Jurkat, Clone E6-1 (cell line): ENCODE results near the gene BCAT1.
A peak's percentile ranks its signal among the peaks of the same experiment; 100 is the strongest.

Source experiments
- DNase-seq: peaks from one replicate; pipeline ENCODE4 v3.0.0-alpha.2; 2011; ENCODE audit warnings: low read depth, low spot score
- H3K4me3 ChIP-seq: 2 replicates; pipeline ENCODE4 v1.5.1; 2011; ENCODE audit warnings: mild to moderate bottlenecking, low read length, control low read depth, moderate library complexity

BCAT1 gene

GRCh38 chr12:24795699-24796347 is 153.1 kb downstream of the BCAT1 start:
- peak overlapping the region; percentile 36 for H3K4me3 ChIP-seq
- DNase-seq, result peak; percentile 39

DNA sequence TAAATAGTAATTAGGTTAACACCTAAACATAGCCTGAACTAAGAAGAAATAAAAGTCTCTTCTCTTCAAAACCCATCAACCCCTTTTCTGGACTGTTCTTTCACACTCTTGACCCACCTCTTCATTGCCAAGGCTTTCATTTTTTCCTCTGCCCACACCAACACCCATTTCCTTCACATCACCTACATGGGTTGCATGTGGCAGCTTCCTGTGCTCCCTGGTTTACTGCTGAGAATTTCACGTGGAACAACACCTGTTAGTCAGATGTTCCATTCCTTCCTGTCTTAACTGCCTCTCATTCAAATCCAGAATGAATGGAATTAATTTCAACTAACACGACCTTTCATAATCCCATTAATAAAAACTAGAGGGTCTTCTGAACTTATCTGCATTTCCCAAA is 157.3 kb downstream of the BCAT1 start:
- H3K4me3 ChIP-seq, result no peak overlapping the region
- peak; percentile 25 for DNase-seq

- DNase-seq, result no peak
Measured at GRCh38 chr12:24788886-24789285, 160.0 kb downstream of the BCAT1 start.

GRCh38 chr12:24780697-24781368 is 168.1 kb downstream of the BCAT1 start:
- DNase-seq, result peak; percentile 19

More at GRCh38 chr12:24788886-24789285, 160.0 kb downstream of the BCAT1 start:
- H3K4me3 ChIP-seq, result no peak overlapping the region

GRCh38 chr12:24778486-24779304 is 170.2 kb downstream of the BCAT1 start:
- peak; percentile 44 for DNase-seq
- no peak overlapping the region for H3K4me3 ChIP-seq

More at GRCh38 chr12:24780697-24781368, 168.1 kb downstream of the BCAT1 start:
- no peak overlapping the region for H3K4me3 ChIP-seq

- no peak overlapping the region for H3K4me3 ChIP-seq
- no peak for DNase-seq
Measured at GRCh38 chr12:24777359-24777758, 171.5 kb downstream of the BCAT1 start.

GRCh38 chr12:24776861-24777260 is 172.0 kb downstream of the BCAT1 start:
- no peak for DNase-seq
- no peak overlapping the region for H3K4me3 ChIP-seq

- no peak overlapping the region for H3K4me3 ChIP-seq
- DNase-seq, result no peak
Measured at GRCh38 chr12:24775073-24775472, 173.8 kb downstream of the BCAT1 start.

- no peak overlapping the region for H3K4me3 ChIP-seq
- no peak for DNase-seq
Measured at GRCh38 chr12:24773996-24774395, 174.9 kb downstream of the BCAT1 start.

- no peak overlapping the region for H3K4me3 ChIP-seq
- DNase-seq, result no peak
Measured at GRCh38 chr12:24772813-24773212, 176.1 kb downstream of the BCAT1 start.

- DNase-seq, result no peak
- no peak overlapping the region for H3K4me3 ChIP-seq
Measured at GRCh38 chr12:24770821-24771220, 178.1 kb downstream of the BCAT1 start.

GRCh38 chr12:24770334-24770733 is 178.6 kb downstream of the BCAT1 start:
- no peak for DNase-seq

GRCh38 chr12:24769682-24770081 is 179.2 kb downstream of the BCAT1 start:
- no peak for DNase-seq
- H3K4me3 ChIP-seq, result no peak overlapping the region

More at GRCh38 chr12:24770334-24770733, 178.6 kb downstream of the BCAT1 start:
- no peak overlapping the region for H3K4me3 ChIP-seq

- no peak for DNase-seq
- no peak overlapping the region for H3K4me3 ChIP-seq
Measured at GRCh38 chr12:24768415-24768814, 180.5 kb downstream of the BCAT1 start.

DNA sequence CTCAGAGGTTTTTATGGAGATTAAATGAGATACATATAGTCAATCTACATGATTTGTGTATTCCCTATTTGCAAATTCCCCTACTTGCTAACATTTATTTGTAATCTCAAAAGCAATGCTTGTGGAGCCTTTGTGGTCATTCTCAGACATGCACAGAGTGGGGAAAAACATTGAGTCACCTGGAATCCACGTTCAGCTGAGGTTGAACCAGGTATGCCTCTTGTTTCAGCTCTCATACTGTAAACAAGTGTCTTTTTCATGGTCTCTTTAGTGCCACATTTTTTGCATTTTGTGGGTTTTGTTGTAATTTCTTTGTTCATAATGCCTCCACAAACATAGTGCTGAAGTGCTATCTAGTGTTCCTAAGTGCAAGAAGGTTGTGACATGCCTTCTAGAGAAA is 181.9 kb downstream of the BCAT1 start:
- no peak overlapping the region for H3K4me3 ChIP-seq
- no peak for DNase-seq

DNA sequence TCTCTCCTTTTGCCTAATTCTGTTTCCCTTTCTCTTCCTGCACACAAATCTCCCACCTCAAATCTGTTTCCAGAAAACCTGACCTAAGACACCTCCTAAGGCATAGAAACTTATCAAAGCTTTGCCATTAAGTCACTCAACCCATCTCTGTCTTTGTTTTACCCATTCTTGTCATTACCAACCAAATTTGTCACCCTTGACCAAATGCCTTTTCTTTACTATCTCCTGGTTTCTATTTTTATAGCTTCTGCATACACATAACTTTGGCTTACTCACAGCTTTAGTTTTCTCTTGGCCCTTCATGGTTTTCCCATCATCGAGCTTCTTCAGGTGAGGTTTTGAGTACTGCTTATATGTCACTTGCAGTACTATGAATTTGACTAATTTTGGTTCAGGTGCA is 184.2 kb downstream of the BCAT1 start:
- no peak for DNase-seq

GRCh38 chr12:24760606-24761378 is 188.1 kb downstream of the BCAT1 start:
- DNase-seq, result no peak
- no peak overlapping the region for H3K4me3 ChIP-seq

More for the DNA sequence above, 184.2 kb downstream of the BCAT1 start:
- no peak overlapping the region for H3K4me3 ChIP-seq

DNA sequence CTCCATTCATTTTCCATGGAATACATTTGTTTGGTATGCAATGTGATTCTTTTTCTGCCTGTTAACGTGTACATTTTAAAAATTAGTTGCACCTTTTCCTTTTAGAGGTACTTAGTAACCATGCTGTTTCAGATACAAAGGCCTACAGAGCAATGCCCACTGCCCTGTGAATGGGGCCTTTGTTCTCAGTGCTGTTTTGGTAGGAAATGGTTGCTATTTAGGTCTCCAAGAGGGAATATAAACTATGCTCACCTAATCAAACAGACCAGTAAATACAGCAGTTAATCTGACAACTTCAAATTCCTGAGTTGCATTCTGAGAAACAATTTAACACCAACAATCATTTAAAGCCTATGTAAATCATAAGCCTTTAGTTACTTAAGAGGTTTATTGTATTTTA is 188.7 kb downstream of the BCAT1 start:
- no peak for DNase-seq
- H3K4me3 ChIP-seq, result no peak overlapping the region
